NT2/D1 (cell line): ENCODE results near the gene KCNK17.

ENCODE experiments used
- YY1 ChIP-seq: IDR thresholded peaks from 2 replicates; pipeline ENCODE4 v1.6.1; 2011; ENCODE audit not compliant: insufficient read length, insufficient read depth
- ZNF274 ChIP-seq: IDR thresholded peaks from 2 replicates; pipeline ENCODE4 v1.6.1; 2011; ENCODE audit warnings: mild to moderate bottlenecking, low read depth, low read length

DNA sequence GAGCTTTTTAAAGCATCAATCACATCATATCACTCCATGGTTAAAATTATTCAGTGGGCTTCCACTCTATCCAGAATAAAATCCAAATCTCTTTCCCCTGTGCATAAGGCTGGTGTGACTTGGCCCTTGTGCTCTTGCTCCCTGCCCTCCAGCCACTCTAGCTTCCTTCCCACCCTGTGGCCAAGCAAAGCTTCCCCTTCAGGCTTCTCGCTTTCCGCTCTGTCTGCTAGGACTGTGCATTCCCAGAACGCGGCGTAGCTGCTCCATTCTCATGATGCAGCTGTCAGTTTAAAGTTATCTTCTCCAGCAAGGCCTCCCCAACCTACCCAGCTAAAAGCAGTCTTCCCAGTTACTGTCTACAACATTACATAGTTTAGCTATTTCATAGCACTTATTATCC lies 27.7 kb upstream of the KCNK17 start:
- no peak for TF ChIP-seq ZNF274
- TF ChIP-seq YY1, result no peak
